Superior temporal gyrus (tissue), 1 donor: ENCODE data around the gene ZNF185.
A peak's percentile ranks its signal among the peaks of the same experiment; 100 is the strongest.

Experiments
- DNase-seq: peaks from one replicate; pipeline ENCODE4 v3.0.0-alpha.2; 2016; ENCODE audit errors: extremely low spot score

ZNF185 gene

DNA sequence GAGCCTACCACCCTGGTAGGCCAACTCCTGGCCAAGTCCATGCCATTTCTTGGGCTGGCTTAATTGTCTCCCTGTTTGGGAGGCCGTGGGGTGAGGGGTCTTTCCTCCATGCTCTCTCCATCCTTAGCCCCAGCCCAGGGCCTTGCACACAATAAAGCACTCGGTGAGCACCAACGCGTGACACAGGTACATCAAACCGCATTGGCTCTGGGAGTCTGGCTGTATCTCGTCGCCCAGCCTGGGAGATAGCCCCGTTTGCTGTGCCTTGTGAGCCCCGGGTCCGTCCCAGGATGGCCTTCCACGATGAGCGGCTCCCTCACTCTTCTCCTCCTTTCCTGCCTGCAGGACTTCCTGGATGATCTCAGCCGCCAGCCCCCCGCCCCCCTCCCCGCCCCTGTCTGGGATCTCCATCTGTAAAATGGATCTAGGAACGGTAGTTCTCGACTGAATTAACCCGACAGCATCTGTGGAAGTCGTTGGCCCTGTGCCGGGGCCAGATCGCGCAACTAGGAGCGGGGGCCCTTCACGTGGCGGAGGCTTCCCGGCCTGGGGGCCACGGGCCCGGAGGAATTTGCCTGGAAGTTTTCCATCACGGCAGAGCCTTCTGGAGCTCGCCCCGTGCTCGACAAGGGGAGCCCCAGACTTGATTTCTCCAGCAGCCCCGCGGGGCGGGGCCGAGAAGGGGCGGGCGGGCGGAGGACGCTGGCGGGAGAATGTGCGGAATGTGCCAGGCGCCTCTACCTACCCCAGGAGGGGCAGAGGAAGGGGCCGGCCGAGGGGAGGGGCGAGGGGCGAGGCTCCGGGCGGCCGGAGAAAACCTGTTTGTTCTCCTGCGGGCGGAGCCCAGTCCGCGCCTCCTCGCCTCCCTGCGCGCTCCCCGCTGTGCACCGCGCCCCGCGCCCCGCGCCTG lies at the start of gene ZNF185:
TSS of gene ZNF185 (plus strand) at position 846 of the 910 bp plus-strand sequence. CDS start 16,423 bp downstream, outside the sequence.
- no peak for DNase-seq

- DNase-seq, result peak; percentile 63
These were observed 47.4 kb upstream of the ZNF185 start for GRCh38 chrX:152850465-152850864.

- no peak for DNase-seq
These were observed 43.9 kb upstream of the ZNF185 start for GRCh38 chrX:152853986-152854385.

DNA sequence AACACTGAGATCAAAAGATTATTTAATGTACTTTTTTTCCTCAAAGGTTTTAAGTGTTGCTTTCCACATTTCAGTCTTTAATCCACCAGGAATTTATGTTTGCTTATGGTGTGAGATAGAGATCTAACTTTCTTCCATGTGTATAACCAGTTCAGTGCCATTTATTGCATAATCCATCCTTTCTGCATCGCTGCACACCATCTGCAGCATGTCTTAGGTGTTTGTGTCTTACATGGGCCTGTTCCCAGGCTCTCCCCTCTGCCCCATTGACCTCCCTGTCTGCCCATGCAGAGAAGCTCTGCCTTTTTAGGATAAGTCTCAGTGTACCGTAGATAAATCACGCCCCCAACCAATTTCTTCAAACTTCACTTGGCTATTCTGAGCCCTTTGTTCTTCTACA lies 36.8 kb upstream of the ZNF185 start:
- no peak for DNase-seq

DNA sequence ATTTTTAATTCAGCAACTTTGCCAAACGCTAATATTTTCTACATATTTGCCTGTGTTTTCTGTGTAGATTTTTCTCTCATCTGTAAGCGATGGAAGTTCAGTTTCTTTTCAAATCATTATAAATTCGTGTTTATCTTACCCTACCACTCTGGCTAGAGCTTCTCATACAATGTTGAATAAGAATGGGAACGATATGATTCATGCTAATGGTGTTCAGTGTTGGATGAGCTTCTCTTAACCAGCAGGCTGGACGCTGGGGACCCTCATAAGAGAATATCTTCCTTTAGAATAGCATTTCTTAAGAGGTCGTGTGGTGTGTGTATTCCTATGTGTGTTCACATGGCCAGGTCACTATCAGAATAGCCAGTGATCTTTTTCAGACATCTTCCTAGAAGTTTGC lies 36.0 kb upstream of the ZNF185 start:
- no peak for DNase-seq

DNA sequence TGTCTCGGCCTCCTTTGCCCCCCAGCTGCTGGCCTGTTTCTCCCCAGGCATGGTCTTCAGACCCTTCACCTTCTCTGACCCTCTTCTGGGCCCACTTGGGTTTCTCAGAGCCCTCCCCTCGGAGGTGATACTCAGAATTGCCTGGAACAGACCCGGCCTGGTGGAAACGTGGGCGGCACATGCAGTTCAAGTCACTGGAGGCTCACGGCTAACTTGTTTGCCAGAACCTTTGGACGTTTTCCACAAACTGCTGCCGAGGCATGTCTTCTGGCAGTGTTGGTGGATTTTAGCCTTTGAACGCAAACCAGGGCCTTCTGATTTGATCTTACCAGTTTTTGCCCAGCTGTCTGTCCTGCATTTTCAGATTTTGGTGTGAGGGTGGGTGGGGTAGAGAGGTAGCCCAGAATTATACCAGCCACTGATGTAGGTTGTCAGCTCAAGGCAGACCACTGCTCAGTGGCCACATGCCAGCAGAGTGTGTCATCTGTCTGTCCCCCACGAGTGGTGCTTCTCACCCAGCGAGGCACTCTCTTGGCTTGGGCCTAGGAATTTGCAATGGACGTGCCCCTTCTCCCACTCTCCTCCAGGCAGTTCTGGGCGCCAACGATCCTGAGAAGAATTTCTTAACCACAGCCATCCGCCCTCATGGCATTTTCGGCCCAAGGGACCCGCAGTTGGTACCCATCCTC lies 32.5 kb upstream of the ZNF185 start:
- DNase-seq, result no peak

- DNase-seq, result no peak
These were observed 31.5 kb upstream of the ZNF185 start for GRCh38 chrX:152866386-152866785.

GRCh38 chrX:152869972-152870371 lies 27.9 kb upstream of the ZNF185 start:
- no peak for DNase-seq

DNA sequence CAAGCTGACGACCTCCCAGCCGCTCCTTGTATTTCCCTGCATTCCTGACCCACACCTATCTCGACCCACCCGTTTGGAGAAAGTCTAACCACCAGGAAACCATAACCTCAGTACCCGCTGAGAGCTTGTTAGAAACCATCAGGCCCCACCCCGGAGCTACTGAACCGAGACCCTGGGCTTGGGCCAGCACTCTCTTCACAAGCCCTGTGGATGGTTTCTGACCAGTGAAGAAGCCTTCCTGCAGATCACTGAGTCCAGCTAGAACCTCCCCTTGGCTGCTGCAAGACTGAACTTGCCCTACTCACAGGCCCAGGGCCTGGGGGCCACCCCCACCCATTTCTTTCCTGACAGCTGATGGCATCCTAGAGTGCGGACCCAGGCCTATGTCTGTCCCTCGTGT lies 26.6 kb upstream of the ZNF185 start:
- no peak for DNase-seq

GRCh38 chrX:152872522-152872921 lies 25.3 kb upstream of the ZNF185 start:
- DNase-seq, result no peak

GRCh38 chrX:152873361-152873760 lies 24.5 kb upstream of the ZNF185 start:
- DNase-seq, result no peak

DNA sequence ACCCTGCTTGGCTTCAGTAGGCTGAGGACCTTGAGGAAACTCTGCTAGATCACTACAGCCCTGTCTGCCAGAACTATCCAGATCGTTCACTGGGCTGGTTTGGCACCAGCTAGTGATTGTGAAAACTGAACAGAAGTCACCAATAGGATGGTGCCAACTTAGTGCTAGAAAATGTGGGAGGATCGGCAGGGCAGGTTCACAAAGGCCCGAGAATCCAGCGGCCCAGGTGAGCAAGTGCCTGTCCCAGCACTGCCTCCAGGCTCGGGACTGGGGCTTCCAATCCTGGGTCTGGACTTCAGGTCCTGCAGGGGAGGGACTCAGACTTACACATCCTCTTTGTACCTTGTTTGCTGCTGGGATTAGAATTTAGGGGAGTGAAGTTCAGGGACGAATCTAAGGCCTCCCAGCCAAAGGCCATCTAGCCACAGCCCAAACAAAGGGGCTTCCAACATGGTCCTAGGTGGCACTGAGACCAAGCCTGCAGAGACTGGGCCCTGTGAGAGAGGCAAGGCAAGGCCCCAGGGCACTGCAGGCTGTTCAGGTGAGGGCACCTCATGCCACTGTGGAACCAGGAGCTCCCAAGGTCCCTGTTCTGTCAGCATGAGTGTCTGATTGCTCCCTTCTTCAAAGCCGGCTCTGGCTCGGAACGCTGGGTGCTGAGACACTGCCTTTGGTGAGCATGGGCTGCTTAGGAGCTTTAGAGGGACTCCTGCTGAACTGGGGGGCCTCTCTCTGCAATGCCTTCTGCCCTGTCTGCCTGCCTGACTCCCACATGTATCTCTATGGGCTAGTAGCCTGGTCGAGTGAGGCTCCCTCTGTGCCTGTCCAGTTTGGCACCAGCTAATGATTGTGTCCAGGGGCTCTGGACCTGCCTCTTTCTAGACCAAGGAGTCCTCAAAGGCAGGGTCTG lies 20.7 kb upstream of the ZNF185 start:
- no peak for DNase-seq

- peak; percentile 8 for DNase-seq
These were observed 18.7 kb upstream of the ZNF185 start for GRCh38 chrX:152878976-152879755.

GRCh38 chrX:152881289-152881688 lies 16.6 kb upstream of the ZNF185 start:
- no peak for DNase-seq

- DNase-seq, result no peak
These were observed 13.7 kb upstream of the ZNF185 start for GRCh38 chrX:152884171-152884570.

GRCh38 chrX:152886716-152887115 lies 11.2 kb upstream of the ZNF185 start:
- no peak for DNase-seq

DNA sequence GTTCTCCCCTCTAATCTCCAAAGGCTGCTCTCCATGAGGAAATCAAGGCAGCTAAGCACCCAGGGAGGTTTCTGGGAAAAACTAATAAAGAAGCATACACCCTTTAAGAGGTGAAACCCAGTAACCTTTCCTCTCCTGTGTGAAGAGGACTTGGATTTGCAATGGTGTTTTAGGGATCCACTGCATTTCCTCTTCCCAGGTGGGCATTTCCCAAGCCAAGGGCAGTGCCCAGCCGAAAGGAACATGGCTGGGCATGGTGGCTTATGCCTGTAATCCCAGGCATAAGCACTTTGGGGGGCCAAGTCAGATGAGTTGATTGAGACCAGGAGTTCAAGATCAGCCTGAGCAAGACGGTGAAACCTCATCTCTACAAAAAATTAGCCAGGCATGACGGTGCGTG lies 5.4 kb upstream of the ZNF185 start:
- DNase-seq, result no peak

- DNase-seq, result no peak
These were observed 4.6 kb upstream of the ZNF185 start for GRCh38 chrX:152892999-152893891.

- no peak for DNase-seq
These were observed 3.8 kb upstream of the ZNF185 start for GRCh38 chrX:152893980-152894610.

DNA sequence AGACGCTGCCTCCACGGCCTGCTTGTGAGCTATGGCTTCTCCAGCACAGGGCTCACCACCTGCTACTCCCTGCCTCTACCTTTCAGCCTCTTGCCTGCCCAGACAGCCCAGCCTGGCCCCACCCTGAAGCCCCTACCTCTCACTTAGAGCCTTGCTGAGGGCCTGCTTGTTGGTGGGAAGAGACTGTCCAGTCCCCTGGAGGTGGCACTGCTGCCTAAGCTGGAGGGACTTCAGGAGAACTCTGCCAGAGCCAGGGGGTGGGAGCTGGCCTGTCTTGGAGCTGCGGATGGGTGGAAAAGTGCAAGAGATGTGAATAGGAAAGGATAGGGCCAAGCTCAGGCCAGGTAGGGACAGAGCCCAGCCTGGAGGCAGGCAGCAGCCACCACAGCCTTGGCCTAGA lies 2.7 kb upstream of the ZNF185 start:
- DNase-seq, result no peak
